Fibroblast of pulmonary artery (primary cell): ENCODE measurements around the gene SH3PXD2A.
"Not testable (repeated sequence)": the region's sequence is repeated elsewhere in the genome, so short reads cannot be mapped to it uniquely, and the experiment has no call there.

Source experiments
- DNase-seq: peaks from one replicate; pipeline ENCODE4 v3.0.0-alpha.2; 2010; ENCODE audit warnings: low read depth
- H3K4me3 ChIP-seq: replicated peaks from 2 replicates; pipeline ENCODE4 v1.5.1; 2011; ENCODE audit warnings: low read depth, mild to moderate bottlenecking, control low read depth, low read length, moderate library complexity
- TF ChIP-seq, protein P1 (sequence below): IDR thresholded peaks from 2 replicates; pipeline ENCODE4 v1.5.1; 2011; ENCODE audit warnings: mild to moderate bottlenecking, control low read depth, low read length, inconsistent platforms; ENCODE audit errors: missing control alignments

SH3PXD2A gene

DNA sequence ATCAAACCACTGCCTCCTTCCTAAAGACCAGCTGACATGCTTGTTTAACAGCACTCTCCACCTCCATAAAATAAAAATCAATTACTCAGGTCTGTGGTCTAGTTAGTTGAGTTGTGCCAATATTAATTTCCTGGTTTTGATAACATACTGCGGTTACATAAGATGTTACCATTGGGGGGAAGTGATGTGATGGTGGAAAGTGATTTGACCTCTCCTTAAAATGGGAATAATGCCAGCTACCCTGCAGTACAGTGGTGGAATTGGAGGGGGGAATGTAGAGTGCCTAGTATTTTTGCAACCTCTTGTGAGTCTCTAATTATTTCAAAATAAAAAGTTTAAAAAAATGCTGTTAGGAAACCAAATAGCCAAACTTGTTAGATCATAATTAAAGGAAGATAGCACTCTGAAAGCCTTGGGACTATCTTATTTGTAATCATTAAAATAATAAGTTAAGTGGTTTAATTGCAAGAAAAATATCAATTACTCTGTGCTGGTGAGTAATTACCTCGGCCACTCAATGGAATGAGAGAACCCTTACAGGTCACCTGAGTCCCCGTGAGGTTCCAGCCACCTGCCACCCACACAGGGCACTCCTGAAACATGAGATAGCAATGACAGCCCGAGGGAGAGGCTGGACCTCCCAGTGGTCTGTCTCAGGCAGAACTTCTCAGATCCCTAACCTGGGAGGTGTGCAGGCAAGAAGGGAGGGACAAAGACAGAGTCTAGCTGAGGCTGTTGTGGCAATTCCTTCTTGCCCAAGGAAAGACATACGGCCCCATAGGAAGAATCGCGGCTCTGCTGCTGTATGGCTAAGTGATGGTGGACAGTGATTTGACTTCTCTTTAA, 94.1 kb downstream of the SH3PXD2A start:
- TF ChIP-seq, protein P1, sequence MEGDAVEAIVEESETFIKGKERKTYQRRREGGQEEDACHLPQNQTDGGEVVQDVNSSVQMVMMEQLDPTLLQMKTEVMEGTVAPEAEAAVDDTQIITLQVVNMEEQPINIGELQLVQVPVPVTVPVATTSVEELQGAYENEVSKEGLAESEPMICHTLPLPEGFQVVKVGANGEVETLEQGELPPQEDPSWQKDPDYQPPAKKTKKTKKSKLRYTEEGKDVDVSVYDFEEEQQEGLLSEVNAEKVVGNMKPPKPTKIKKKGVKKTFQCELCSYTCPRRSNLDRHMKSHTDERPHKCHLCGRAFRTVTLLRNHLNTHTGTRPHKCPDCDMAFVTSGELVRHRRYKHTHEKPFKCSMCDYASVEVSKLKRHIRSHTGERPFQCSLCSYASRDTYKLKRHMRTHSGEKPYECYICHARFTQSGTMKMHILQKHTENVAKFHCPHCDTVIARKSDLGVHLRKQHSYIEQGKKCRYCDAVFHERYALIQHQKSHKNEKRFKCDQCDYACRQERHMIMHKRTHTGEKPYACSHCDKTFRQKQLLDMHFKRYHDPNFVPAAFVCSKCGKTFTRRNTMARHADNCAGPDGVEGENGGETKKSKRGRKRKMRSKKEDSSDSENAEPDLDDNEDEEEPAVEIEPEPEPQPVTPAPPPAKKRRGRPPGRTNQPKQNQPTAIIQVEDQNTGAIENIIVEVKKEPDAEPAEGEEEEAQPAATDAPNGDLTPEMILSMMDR = no peak
- DNase-seq = peak; percentile 25
- H3K4me3 ChIP-seq = no peak overlapping the region

DNA sequence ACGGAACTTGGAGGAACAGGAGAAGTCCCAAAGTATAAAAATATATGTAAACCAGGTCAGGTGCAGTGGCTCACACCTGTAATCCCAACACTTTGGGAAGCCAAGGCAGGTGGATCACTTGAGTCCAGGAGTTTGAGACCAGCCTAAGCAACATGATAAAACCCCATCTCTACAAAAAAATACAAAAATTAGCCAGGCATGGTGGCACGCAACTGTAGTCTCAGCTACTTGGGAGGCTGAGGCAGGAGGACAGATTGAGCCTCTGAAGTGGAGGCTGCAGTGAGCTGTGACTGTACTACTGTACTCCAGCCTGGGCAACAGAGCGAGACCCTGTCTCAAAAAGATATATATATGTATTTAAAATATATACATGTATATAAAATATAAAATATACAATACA, 95.1 kb downstream of the SH3PXD2A start:
- DNase-seq, H3K4me3 ChIP-seq: not testable (repeated sequence)

- DNase-seq = peak; percentile 85
- no peak overlapping the region for H3K4me3 ChIP-seq
- TF ChIP-seq, protein P1 = no peak
Observed at GRCh38 chr10:103759100-103759781, 96.1 kb downstream of the SH3PXD2A start.

GRCh38 chr10:103758294-103758681, 97.1 kb downstream of the SH3PXD2A start:
- TF ChIP-seq, protein P1 = no peak
- no peak overlapping the region for H3K4me3 ChIP-seq
- DNase-seq = peak; percentile 13

DNA sequence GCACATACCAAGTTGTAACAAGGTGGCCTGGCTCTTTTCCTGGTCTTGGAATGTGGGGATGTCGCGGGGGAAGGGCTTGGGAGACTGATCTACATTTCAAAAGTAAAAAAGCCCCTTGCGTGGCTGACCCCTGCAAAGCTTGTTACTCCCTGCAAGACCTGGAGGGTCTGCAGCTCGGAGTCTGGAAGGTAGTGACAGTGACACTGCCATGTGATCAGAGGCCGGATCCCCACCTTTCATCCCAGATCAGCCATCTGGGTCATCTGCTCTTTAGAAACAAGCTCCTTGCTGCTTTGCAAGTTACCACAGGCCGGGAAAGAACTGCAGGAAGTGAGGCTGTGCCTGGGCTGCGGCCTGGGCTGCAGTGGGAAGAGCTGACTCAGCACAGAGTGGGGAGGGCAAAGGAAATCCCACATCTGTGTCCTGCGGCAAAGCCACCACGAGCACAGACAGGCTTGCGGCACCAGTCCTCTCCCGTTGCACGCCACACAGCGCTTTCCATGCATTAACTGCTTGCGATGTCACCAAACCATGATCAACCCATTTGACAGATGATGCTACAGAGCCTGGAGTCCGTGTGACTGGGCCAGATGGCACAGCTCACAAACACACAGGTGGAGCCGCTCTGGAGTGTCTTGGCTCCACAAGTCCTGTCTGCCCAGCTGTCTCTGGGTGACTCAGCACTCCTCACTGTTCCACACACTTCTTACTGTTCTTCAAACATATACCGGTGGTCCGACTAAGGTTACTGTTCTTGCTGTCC, 97.7 kb downstream of the SH3PXD2A start:
- TF ChIP-seq, protein P1 = no peak
- H3K4me3 ChIP-seq = no peak overlapping the region
- peak; percentile 73 for DNase-seq

GRCh38 chr10:103756277-103756869, 99.0 kb downstream of the SH3PXD2A start:
- H3K4me3 ChIP-seq = no peak overlapping the region
- TF ChIP-seq, protein P1 = no peak
- DNase-seq = no peak
